NCI-H2196 treated with DMSO at 0.1 percent for 48 hours (cell line): ENCODE data around the gene ARHGAP26.
A peak's percentile ranks its signal among the peaks of the same experiment; 100 is the strongest.

Source experiments
- DNase-seq: peaks from one replicate; lab custom pipeline; 2025; ENCODE audit not compliant: unreplicated experiment; lab: John Stamatoyannopoulos, UW

Gene ARHGAP26

DNA sequence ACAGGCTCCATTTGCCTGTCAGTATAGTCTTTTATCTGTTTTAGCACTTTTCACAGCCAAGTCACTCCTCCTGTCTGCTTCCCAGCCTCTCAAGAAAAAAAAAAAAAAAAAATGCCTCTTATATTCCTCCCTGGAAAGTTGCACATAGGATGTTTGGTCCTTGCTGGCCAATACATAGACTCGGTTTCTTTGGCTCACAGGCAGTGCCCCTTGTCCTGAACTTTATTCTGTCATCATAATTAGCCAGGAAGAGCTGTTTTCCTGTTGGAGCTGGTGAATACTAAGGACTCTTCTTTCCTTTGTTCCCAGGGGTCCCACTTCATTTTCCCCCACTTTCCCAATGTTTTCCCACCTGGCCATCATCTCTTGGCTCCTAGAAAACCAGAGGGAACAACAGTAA lies 442.1 kb downstream of the ARHGAP26 start:
- no peak for DNase-seq

DNA sequence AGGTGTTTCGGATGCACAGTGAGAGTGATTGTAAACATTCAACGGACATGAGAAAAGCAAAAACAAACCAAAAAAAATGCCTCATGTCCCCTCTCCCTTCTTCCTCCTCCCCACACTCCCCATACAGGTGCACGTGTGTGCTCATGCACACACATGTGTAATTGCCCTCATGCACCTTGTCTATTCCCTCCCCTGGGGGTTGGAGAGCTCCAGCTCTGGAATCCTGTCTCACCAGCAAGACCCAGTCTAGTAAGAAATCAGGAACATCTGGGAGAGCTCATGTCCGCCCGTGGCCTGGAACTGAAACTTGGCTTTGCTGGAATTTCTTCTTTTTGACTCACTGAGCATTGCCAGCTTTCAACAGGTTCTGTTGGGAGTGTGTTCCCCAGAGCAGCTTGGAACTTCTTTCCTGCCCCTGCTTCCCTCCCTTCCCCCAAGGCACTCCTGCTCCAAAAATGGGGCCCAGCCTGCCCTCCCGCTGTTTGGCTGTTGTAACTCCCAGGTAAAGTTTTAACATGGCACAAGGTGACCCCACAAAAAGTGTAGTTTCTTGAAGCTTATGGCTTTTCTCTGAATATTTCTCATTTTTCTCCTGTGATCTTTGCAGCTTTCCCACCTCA lies 443.2 kb downstream of the ARHGAP26 start:
- DNase-seq, result no peak

GRCh38 chr5:143213851-143214363 lies 443.7 kb downstream of the ARHGAP26 start:
- no peak for DNase-seq

DNA sequence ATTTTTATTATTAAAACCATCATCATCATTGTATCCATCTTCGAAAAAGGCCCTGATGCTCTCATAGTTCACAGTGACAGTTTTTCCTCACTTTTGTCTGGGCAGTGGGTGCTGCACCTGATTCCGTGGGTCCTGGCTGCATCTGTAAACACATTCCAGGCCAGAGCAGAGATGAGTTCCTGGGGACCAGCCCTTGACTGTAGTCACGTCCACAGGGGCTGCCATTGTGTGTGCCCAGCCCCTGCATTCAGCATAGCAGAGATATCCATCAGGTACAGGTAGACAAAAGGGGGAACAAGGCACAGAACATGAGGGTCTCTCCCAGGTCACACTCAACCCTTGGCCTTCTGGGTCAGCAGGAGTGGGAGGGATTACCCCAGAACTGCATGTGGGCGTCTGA lies 444.3 kb downstream of the ARHGAP26 start:
- DNase-seq, result no peak

DNA sequence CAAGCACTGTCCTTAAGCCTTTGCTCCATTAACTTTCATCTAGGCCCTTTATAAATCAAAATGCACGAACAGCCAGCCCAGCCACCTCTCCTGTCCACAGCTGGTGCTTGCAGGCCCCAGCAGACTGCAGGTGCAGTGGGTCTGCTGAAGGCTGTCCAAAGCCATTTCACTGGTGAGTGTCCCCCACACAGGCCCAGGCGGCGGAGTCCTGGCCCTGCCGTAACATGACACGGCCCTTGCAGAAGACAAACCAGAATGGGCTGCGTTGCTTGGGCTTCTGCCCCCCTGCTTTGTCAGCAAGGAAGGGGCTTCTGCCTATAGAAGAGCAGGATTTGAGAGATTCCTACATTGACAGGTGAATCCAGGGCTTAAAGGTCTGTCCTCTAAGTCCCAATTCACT lies 444.7 kb downstream of the ARHGAP26 start:
- DNase-seq, result no peak

DNA sequence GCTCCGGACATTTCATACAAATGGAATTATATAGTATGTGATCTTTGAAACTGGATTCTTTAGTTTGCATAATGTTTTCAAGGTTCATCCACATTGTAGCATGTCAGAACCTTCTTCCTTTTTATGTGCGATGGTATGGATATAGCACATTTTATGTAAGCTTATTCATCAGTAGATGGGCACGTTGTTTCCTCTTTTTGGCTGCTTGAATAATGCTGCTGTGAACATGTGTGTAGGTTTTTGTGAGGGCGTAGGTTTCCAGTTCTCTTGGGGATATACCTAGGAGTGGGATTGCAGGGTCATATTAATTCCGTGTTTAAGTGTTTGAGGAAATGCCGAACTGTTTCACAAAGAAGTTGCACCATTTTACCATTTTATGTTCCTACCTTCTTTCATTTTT lies 445.5 kb downstream of the ARHGAP26 start:
- no peak for DNase-seq

DNA sequence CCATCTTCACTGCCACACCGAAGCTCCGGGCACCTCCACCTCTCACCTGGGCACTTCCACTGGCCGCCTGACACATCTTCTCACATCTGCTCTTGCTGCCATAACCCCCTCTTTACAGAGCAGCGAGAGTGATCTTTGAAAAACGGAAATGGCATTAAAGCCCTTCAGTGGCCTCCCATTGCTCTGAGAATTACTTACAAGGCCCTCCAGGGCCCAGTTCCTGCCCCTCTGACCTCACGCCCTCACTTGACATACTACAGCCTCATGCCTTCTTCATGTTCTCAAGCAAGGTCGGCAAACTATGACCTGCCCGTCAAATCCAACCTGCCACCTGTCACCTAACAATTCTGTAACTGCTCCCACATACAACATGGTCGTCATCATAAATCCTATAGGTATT lies 446.0 kb downstream of the ARHGAP26 start:
- DNase-seq, result no peak

GRCh38 chr5:143217065-143217803 lies 447.1 kb downstream of the ARHGAP26 start:
- DNase-seq, result no peak

- DNase-seq, result no peak
Measured at GRCh38 chr5:143217804-143218160, 447.6 kb downstream of the ARHGAP26 start.

GRCh38 chr5:143218517-143219170 lies 448.5 kb downstream of the ARHGAP26 start:
- no peak for DNase-seq

GRCh38 chr5:143219696-143220095 lies 449.5 kb downstream of the ARHGAP26 start:
- DNase-seq, result no peak

DNA sequence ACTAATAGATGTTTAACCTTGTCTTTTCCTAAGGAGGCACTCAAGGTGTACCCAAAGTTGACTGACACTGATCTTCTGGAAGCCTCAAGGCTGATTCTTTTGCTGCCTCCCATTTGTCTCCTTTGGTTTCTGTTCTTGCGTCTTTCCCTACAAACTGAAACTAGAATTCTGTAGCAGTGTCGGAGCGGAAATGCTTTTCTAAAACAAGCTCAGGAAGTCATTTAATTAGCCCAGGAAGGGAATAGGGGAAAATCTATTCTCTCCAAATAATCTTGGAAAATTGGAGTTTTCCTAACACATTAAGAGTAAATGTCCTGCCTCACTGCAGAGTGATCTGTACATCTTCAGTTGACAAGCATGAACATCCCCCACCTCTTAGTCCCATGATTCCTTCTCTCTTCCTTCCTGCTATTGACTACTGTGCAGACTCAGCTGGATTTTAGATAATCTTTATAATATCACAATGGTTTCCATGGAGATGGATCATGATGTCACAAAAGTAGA lies 450.6 kb downstream of the ARHGAP26 start:
- DNase-seq, result no peak

GRCh38 chr5:143222287-143223231 lies 452.4 kb downstream of the ARHGAP26 start:
- peak; percentile 95 for DNase-seq

DNA sequence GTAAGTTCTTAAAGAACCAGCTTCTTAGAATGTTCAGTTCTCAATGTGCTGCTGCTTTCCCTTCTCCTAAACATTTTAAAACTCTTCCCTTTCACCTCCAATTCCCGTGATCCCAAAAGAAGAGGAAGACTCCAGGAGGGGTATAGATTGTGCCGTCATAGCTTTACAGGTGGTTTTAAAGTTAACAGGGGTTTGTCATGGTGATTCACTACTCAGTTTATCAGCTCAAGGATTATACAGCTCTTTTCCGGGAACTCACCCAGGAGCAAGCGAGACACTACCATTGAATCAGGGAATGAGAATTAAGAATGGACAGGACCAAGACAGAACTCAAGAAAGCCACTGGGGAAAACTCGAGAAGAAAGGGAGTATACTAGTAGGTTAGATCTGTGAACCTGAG lies 454.5 kb downstream of the ARHGAP26 start:
- DNase-seq, result no peak

DNA sequence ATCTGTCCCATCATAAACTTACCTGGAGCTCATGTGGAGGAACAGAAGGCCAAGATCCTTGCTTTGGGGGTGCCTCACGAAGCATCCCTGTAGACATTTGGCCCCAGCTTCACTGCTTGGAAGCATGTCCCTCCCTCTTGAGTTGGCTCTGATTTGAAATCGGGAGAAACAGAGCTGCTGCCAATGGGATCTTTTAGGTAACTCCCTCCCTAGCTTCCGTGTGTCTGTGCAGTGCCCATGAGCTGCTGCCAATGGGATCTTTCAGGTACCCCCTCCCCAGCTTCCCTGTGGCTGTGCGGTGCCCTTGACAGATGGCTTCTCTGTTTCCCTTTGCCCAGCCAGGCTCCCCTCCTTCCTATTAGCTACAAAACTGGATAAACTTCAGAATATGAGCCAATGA lies 455.3 kb downstream of the ARHGAP26 start:
- DNase-seq, result no peak

GRCh38 chr5:143226361-143226760 lies 456.2 kb downstream of the ARHGAP26 start:
- DNase-seq, result no peak

DNA sequence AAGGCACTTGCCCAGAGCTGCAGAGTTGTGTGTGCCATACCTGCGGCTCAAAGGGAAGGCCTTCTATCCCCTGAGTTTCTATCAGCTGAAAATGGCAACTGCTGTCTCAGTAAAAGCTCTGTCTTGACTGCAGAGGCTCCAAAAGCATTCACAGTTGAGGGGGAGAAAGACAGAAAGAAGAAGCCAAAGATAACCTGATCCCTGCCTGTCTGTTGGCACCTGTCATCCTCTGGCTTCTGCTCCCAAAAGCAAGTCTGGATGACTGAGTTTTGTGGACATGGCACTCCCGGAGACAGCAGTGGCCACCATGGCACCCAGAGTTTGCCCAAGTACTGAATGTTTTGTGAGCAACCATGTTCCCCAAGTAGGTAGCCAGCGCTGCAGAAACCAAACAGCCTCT lies 456.7 kb downstream of the ARHGAP26 start:
- no peak for DNase-seq

DNA sequence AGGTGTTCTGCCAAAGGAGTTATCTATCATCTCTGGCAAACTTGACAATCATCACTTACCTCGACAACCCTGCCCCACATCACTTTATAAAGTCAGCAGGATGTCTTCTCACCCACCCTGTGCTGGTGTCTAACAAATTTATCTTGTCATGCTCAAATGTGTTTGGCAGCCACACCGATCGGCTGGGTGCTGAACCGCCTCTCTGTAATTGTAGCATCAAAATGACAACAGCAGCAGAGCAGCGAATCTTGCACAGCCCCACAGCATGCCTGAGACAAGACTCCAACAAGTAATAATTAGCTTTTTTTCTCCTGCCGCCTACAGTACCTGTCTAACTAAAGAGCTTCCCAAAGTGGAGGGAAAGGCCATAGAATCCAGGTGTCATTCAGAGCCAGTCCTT lies 457.1 kb downstream of the ARHGAP26 start:
- no peak for DNase-seq

- no peak for DNase-seq
Measured at GRCh38 chr5:143228597-143229293, 458.6 kb downstream of the ARHGAP26 start.

DNA sequence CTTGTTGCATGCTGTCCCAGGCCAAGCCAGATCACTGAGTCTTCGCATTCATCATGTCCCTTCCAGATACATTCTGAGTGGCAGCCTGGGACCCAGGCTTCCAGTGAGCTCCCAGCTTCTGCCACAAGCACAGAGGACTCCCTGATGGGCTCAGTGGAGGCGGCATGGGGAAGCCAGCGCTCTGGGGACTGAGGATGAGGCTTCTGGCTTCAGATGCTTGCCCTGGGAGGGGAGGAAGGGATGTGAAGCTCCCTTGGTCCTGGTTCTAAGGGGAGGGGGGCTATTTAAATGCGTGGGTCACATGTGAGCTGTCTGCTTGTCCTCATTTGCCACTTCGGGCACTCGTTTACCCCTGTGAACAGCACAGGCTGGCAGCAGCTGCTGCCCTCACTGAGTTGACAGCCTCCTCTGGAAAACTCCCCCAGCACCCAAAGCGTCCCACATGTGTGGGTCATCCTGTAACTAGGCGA lies 459.3 kb downstream of the ARHGAP26 start:
- DNase-seq, result no peak
